NCI-H2227 treated with DMSO at 0.1 percent for 48 hours (cell line): ENCODE data around the gene SCGB1D1.

Source experiments
- DNase-seq: peaks from one replicate; lab custom pipeline; 2025; lab: John Stamatoyannopoulos, UW

SCGB1D1 gene

DNA sequence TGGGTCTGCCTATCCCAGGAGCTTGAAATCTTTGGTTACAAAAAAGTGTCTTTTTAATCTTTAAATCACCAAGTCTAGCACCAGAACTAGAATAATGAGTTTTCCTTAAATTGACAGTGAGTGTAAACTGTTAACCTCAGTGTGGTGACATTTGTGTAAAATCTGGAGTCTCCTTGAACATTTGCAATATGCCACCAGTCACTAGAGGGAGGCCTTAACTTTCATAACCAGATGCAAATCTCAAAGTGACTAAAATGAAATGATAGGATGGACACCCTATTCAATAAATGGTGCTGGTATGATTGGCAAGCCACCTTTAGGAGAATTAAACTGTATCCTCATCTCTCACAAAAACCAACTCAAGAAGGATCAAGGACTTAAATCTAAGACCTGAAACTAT, 43.7 kb downstream of the SCGB1D1 start:
- no peak for DNase-seq

DNA sequence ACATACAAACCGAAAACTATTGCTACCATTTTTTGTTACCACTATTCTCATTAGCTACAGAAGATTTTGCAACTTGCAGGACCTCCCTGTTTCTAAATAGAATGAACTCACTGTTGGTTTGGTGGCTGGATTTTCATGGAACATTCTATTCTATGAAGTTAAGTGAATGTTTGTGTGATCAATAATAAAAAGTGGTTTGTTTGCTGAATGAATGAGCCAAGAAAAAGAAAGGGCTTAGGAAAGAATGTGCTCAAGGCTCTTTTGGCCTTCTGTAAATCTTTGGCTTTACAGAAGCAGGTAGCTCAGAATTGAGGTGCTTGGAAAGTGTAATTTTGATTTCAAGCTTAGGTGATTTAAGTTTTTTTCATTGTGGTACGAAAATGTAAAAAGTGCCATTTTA, 46.2 kb downstream of the SCGB1D1 start:
- DNase-seq: no peak

DNA sequence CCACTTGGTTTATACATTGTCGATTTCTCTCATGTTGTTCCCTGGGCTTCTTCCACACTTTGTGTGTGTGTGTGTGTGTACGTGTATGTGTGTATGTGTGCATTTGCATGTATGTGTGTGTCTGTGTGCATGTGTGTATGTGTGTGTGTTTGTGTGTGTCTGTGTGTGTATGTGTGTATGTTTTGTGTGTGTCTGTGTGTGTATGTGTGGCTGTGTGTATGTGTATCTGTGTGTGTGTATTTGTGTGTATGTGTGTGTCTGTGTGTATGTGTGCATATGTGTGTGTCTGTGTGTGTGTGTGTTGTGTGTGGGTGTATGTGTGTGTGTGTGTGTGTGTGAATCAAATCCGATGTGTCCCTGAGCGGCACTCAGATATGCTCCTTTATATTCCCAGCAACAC, 47.5 kb downstream of the SCGB1D1 start:
- DNase-seq: no peak

DNA sequence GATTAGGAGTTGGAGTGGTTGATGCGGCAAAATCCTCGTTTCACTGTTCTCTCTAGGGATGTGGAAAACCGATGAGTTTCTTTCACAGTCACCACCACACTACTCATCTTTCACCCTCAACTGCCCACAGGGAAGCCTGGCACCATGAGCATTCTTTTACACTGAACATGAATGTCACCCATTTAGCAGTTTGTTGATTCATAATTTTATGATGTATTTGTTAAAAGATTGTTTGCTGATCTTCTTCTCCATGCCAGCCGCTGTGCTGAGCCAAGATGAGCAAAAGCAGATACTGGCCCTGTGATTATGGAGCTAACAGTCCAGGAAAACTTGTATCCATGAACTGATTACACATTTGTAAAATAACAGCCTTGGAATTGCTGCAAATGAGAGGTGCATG, 48.1 kb downstream of the SCGB1D1 start:
- no peak for DNase-seq

DNA sequence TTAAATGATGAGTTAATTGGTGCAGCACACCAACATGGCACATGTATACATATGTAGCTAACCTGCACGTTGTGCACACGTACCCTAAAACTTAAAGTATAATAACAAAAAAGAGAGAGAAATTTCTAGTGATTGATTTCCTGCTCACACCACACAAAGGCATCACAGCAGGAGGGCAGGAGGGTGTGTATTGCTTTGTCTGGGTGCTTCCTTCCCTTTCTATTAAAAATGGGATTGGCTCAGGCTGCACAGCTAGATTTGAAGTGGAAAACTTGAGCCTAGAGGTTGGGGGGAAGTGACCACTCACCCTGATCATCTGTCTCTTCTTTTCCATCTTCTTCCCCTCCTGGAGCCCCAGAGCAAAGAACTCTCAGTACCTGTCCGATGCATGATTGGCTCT, 51.1 kb downstream of the SCGB1D1 start:
- no peak for DNase-seq

DNA sequence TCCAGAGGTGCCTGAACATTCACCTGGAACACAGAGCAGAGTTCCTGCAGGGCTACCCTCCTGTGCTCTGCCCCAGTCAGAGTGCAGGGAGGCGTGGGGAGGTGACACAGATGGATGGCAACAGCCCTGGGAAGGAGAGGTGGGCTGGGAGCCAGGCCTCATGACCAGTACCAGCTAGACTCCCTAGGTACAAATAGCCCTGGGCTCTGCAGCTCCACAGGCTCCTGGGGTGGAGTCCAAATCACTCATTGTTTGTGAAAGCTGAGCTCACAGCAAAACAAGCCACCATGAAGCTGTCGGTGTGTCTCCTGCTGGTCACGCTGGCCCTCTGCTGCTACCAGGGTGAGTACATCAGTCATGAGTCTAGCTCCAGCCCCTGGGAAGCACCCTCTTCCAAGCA, 52.0 kb downstream of the SCGB1D1 start, which contains the start of gene SCGB1D2:
TSS of gene SCGB1D2 (plus strand) at position 219 of the 400 bp plus-strand sequence. CDS start at position 288, 69 bp downstream.
- no peak for DNase-seq
